Measurements from ENCODE around the gene CARD9.

The CARD9 gene

GRCh38 chr9:136393531-136393930, 20.1 kb upstream of the CARD9 start:
- CTCF ChIA-PET: interaction anchor here (1.5 to 3.2 kb wide), 4 partner anchors 8 to 81 kb away, joined by 5 to 26 read pairs (median 6); partner anchors contain the start of genes DNLZ and SNAPC4
- POLR2A ChIA-PET: no interaction called here

GRCh38 chr9:136392538-136393449, 19.3 kb upstream of the CARD9 start:
- H3K4me3 ChIP-seq (ENCODE audit: low read depth, low read length): no peak overlapping the region
- ChIA-PET CTCF (interaction anchor here (1.1 to 3.7 kb wide), 5 partner anchors 8 to 80 kb away, joined by 3 to 26 read pairs (median 8); partner anchors contain the start of genes DNLZ and SNAPC4), POLR2A (interaction anchor here (0.6 kb wide), 1 partner anchor 60 kb away, joined by 3 read pairs; no protein-coding TSS in a partner anchor)
- TF ChIP-seq CTCF (IDR thresholded peaks at IDR 0.05; ENCODE audit: insufficient read depth, low read length, missing control alignments): no peak
- no peak for DNase-seq (ENCODE audit: low read depth, low spot score)

More at GRCh38 chr9:136393531-136393930, 20.1 kb upstream of the CARD9 start:
- no peak overlapping the region for H3K4me3 ChIP-seq (ENCODE audit: low read depth, low read length)
- no peak for TF ChIP-seq CTCF (IDR thresholded peaks at IDR 0.05; ENCODE audit: insufficient read depth, low read length, missing control alignments)
- no peak for DNase-seq (ENCODE audit: low read depth, low spot score)

- DNase-seq (ENCODE audit: low read depth, low spot score): no peak
- CTCF ChIA-PET: interaction anchor here (1.1 to 3.7 kb wide), 6 partner anchors 9 to 79 kb away, joined by 3 to 26 read pairs (median 6); partner anchors contain the start of genes DNLZ and SNAPC4
- TF ChIP-seq CTCF (IDR thresholded peaks at IDR 0.05; ENCODE audit: insufficient read depth, low read length, missing control alignments): no peak
- POLR2A ChIA-PET: interaction anchor here (0.6 to 1.2 kb wide), 2 partner anchors 29 to 61 kb away, joined by 3 to 4 read pairs; no protein-coding TSS in a partner anchor
- H3K4me3 ChIP-seq (ENCODE audit: low read depth, low read length): no peak overlapping the region
Measured at GRCh38 chr9:136391737-136392537, 18.5 kb upstream of the CARD9 start.

GRCh38 chr9:136389396-136389795, 15.9 kb upstream of the CARD9 start:
- CTCF ChIA-PET: interaction anchor here (1.1 to 3.7 kb wide), 6 partner anchors 11 to 77 kb away, joined by 5 to 18 read pairs (median 12); partner anchors contain the start of gene SNAPC4
- H3K4me3 ChIP-seq (ENCODE audit: low read depth, low read length): no peak overlapping the region
- no peak for TF ChIP-seq CTCF (IDR thresholded peaks at IDR 0.05; ENCODE audit: insufficient read depth, low read length, missing control alignments)
- DNase-seq (ENCODE audit: low read depth, low spot score): no peak
- POLR2A ChIA-PET: interaction anchor here (0.9 to 1.1 kb wide), 3 partner anchors 22 to 26 kb away, joined by 3 to 4 read pairs (median 4); no protein-coding TSS in a partner anchor

GRCh38 chr9:136387217-136387616, 13.7 kb upstream of the CARD9 start:
- CTCF ChIA-PET: interaction anchor here (1.2 to 3.7 kb wide), 3 partner anchors 10 to 75 kb away, joined by 4 to 18 read pairs (median 15); partner anchors contain the start of gene SNAPC4
- POLR2A ChIA-PET: no interaction called here
- DNase-seq (ENCODE audit: low read depth, low spot score): no peak
- TF ChIP-seq CTCF (IDR thresholded peaks at IDR 0.05; ENCODE audit: insufficient read depth, low read length, missing control alignments): no peak
- H3K4me3 ChIP-seq (ENCODE audit: low read depth, low read length): no peak overlapping the region
